ENCODE results near the gene SPINK5.
"Not testable (repeated sequence)": the region's sequence is repeated elsewhere in the genome, so short reads cannot be mapped to it uniquely, and the experiment has no call there.

The SPINK5 gene, protein sequence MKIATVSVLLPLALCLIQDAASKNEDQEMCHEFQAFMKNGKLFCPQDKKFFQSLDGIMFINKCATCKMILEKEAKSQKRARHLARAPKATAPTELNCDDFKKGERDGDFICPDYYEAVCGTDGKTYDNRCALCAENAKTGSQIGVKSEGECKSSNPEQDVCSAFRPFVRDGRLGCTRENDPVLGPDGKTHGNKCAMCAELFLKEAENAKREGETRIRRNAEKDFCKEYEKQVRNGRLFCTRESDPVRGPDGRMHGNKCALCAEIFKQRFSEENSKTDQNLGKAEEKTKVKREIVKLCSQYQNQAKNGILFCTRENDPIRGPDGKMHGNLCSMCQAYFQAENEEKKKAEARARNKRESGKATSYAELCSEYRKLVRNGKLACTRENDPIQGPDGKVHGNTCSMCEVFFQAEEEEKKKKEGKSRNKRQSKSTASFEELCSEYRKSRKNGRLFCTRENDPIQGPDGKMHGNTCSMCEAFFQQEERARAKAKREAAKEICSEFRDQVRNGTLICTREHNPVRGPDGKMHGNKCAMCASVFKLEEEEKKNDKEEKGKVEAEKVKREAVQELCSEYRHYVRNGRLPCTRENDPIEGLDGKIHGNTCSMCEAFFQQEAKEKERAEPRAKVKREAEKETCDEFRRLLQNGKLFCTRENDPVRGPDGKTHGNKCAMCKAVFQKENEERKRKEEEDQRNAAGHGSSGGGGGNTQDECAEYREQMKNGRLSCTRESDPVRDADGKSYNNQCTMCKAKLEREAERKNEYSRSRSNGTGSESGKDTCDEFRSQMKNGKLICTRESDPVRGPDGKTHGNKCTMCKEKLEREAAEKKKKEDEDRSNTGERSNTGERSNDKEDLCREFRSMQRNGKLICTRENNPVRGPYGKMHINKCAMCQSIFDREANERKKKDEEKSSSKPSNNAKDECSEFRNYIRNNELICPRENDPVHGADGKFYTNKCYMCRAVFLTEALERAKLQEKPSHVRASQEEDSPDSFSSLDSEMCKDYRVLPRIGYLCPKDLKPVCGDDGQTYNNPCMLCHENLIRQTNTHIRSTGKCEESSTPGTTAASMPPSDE

GRCh38 chr5:148063861-148064260 lies at the start of gene SPINK5:
TSS of gene SPINK5 (plus strand) at chr5:148063980. CDS start at chr5:148064045, 65 bp downstream.
- in situ Hi-C loops (cut with HindIII; ENCODE audit: low pct_ligation_motif_present, low pct_unique_long_range_greater_than_20kb, low sequenced_read_pairs) = no loop called here
- DNase-seq = no peak

GRCh38 chr5:148014276-148014675 lies 49.5 kb upstream of the SPINK5 start:
- DNase-seq = no peak

GRCh38 chr5:148020257-148020988 lies 43.4 kb upstream of the SPINK5 start:
- DNase-seq = no peak
- in situ Hi-C loops (cut with HindIII; ENCODE audit: low pct_ligation_motif_present, low pct_unique_long_range_greater_than_20kb, low sequenced_read_pairs) = no loop called here

More at GRCh38 chr5:148014276-148014675, 49.5 kb upstream of the SPINK5 start:
- in situ Hi-C loops (cut with HindIII; ENCODE audit: low pct_ligation_motif_present, low pct_unique_long_range_greater_than_20kb, low sequenced_read_pairs) = no loop called here

- DNase-seq = no peak
- in situ Hi-C loops (cut with HindIII; ENCODE audit: low pct_ligation_motif_present, low pct_unique_long_range_greater_than_20kb, low sequenced_read_pairs) = no loop called here
Observed at GRCh38 chr5:148027505-148027904, 36.3 kb upstream of the SPINK5 start.

GRCh38 chr5:148029131-148029530 lies 34.6 kb upstream of the SPINK5 start:
- in situ Hi-C loops (cut with HindIII; ENCODE audit: low pct_ligation_motif_present, low pct_unique_long_range_greater_than_20kb, low sequenced_read_pairs) = no loop called here
- no peak for DNase-seq

GRCh38 chr5:148033134-148033533 lies 30.6 kb upstream of the SPINK5 start:
- DNase-seq = no peak
- in situ Hi-C loops (cut with HindIII; ENCODE audit: low pct_ligation_motif_present, low pct_unique_long_range_greater_than_20kb, low sequenced_read_pairs) = no loop called here

DNA sequence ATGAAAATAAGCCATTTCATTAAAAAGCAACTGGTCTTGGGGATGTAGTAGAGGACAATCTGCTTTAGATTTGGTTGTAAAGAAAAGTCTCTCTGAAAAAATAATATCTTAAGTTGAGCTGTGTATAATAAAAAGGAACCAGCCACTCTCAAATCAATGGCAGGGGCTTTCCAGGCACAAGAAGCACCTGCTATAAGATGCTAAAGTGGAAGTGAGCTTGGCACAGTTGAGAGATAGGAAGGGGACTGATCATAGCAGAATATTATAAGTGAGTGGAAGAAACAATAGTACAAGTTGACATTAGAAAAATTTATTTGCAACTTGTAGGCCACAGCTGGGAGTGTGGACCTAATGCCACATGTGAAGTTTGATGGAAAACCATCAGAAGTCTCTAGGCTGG lies 28.1 kb upstream of the SPINK5 start:
- in situ Hi-C loops (cut with HindIII; ENCODE audit: low pct_ligation_motif_present, low pct_unique_long_range_greater_than_20kb, low sequenced_read_pairs) = no loop called here
- no peak for DNase-seq

GRCh38 chr5:148042881-148043280 lies 20.9 kb upstream of the SPINK5 start:
- in situ Hi-C loops (cut with HindIII; ENCODE audit: low pct_ligation_motif_present, low pct_unique_long_range_greater_than_20kb, low sequenced_read_pairs) = no loop called here
- DNase-seq = no peak

DNA sequence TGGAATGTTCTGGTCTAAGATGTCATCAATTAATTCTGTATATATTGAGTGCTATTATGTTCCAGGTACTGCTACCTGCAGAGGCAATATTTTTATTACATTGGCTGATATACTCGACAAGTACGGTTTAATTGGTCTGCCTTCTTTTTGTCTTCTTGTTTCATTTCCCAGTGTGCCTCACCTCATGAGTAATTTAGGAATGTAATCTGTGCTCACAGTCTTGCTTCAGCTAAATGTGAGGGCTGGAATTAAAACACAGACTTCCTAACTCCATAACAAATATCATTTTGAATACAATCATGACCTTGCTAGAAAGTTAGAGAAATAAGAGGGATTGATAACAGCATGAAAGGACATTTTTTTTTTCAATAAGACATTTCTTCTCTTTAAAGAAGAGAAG lies 20.1 kb upstream of the SPINK5 start:
- no peak for DNase-seq
- in situ Hi-C loops (cut with HindIII; ENCODE audit: low pct_ligation_motif_present, low pct_unique_long_range_greater_than_20kb, low sequenced_read_pairs) = no loop called here

GRCh38 chr5:148055160-148055559 lies 8.6 kb upstream of the SPINK5 start:
- DNase-seq; in situ Hi-C loops (cut with HindIII; ENCODE audit: low pct_ligation_motif_present, low pct_unique_long_range_greater_than_20kb, low sequenced_read_pairs): not testable (repeated sequence)

- no peak for DNase-seq
- in situ Hi-C loops (cut with HindIII; ENCODE audit: low pct_ligation_motif_present, low pct_unique_long_range_greater_than_20kb, low sequenced_read_pairs) = no loop called here
Observed at GRCh38 chr5:148060309-148060708, 3.5 kb upstream of the SPINK5 start.

GRCh38 chr5:148060881-148061280 lies 2.9 kb upstream of the SPINK5 start:
- DNase-seq = no peak
- in situ Hi-C loops (cut with HindIII; ENCODE audit: low pct_ligation_motif_present, low pct_unique_long_range_greater_than_20kb, low sequenced_read_pairs) = no loop called here

DNA sequence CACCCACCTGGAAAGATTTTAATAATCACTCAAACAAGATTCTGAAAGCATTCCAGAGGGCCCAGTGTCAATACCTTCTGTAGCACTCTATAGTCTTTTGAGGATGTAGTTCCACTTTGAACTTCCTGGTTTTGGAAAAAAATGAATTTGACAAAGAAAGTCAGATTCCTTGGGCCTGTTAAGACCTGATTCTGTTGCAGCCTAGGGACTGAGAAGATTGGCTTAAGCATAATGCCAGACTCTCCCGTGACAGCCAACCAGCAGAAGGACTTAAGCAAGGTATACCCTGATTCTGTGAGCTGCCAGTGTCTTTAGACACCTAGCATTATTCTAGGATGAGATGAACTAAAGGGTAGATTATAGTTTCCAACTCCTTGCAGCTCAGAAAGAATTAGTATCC lies 6.8 kb downstream of the SPINK5 start:
- DNase-seq = no peak
- in situ Hi-C loops (cut with HindIII; ENCODE audit: low pct_ligation_motif_present, low pct_unique_long_range_greater_than_20kb, low sequenced_read_pairs) = no loop called here

DNA sequence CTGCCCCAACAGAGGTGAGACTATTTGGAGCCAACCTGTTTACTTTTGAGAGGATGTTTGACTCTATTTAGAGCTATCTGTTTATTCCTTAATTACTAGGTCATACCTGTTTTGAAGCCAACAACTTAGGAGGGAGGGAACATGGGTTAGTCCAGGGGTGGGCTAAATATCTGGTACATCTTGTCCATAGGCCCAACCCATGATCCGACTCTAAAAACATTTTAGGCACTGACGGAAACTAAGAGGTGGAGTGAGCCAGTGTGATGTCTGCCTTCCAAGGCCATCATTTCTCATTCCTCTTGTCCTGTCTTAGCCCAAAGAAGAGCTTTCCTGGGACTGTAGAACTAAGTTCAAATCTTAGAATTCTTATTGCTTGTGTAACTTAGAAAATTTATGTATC lies 8.4 kb downstream of the SPINK5 start:
- in situ Hi-C loops (cut with HindIII; ENCODE audit: low pct_ligation_motif_present, low pct_unique_long_range_greater_than_20kb, low sequenced_read_pairs) = no loop called here
- no peak for DNase-seq

DNA sequence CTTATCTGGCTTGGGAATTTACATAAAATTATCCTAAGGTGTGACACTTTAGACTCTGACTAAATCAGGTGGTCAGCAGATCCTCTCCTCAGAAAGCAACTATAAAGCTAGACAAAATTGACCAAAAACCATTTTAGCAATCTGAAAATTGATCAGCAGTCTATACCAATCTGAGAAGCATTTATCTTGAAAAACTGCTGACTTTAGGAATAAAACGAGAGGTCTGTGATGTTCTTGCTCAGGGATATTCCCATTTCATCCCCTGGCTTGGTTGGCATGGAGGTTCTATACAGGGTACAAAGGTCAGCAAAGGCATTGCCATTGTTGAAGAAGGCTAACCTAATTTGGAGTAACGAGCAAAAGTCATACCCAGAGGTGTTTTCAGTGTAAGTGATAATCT lies 11.7 kb downstream of the SPINK5 start:
- DNase-seq = no peak
- in situ Hi-C loops (cut with HindIII; ENCODE audit: low pct_ligation_motif_present, low pct_unique_long_range_greater_than_20kb, low sequenced_read_pairs) = no loop called here

DNA sequence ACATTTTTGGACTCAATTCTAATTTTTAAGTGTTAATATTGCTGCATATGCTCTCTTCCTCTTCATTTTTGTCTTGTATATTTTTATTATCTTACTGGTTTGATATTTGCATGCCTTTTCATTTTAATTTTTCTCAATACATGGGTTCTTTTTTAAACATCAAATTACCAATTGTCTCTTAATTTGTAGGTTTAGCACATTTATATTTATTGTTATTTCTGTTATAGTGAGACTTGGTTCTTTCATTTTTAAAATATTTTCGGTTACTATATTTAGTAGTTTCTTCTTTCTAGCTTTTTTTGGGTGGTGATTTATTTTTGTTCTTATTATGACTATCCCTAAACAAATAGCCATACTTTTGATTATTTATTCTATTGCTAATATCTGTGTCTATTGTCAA lies 19.4 kb downstream of the SPINK5 start:
- DNase-seq = no peak
- in situ Hi-C loops (cut with HindIII; ENCODE audit: low pct_ligation_motif_present, low pct_unique_long_range_greater_than_20kb, low sequenced_read_pairs) = no loop called here

GRCh38 chr5:148084269-148084668 lies 20.5 kb downstream of the SPINK5 start:
- DNase-seq = no peak
- in situ Hi-C loops (cut with HindIII; ENCODE audit: low pct_ligation_motif_present, low pct_unique_long_range_greater_than_20kb, low sequenced_read_pairs) = no loop called here

- no peak for DNase-seq
- in situ Hi-C loops (cut with HindIII; ENCODE audit: low pct_ligation_motif_present, low pct_unique_long_range_greater_than_20kb, low sequenced_read_pairs) = no loop called here
Observed at GRCh38 chr5:148085310-148085709, 21.5 kb downstream of the SPINK5 start.

Measured in ACHN (cell line).